Ecto neural progenitor cell (in vitro differentiated cells): ENCODE data around the gene PAX6.
"Not testable (repeated sequence)": the region's sequence is repeated elsewhere in the genome, so short reads cannot be mapped to it uniquely, and the experiment has no call there.

Source experiments
- DNase-seq: peaks from one replicate; pipeline ENCODE4 v3.0.0-alpha.2; 2018; ENCODE audit warnings: low spot score

Gene PAX6

GRCh38 chr11:31767685-31768084 is 43.4 kb downstream of the PAX6 start:
- DNase-seq, result no peak

- no peak for DNase-seq
Observed at GRCh38 chr11:31767066-31767465, 44.1 kb downstream of the PAX6 start.

- no peak for DNase-seq
Observed at GRCh38 chr11:31764766-31765165, 46.4 kb downstream of the PAX6 start.

GRCh38 chr11:31764261-31764660 is 46.9 kb downstream of the PAX6 start:
- no peak for DNase-seq

- no peak for DNase-seq
Observed at GRCh38 chr11:31763296-31763695, 47.8 kb downstream of the PAX6 start.

- no peak for DNase-seq
Observed at GRCh38 chr11:31761636-31762035, 49.5 kb downstream of the PAX6 start.

GRCh38 chr11:31757260-31757835 is 53.8 kb downstream of the PAX6 start:
- no peak for DNase-seq

- no peak for DNase-seq
Observed at GRCh38 chr11:31747581-31747980, 63.5 kb downstream of the PAX6 start.

- not testable (repeated sequence) for DNase-seq
Observed at GRCh38 chr11:31740731-31741368, 70.3 kb downstream of the PAX6 start.

- DNase-seq, result no peak
Observed at GRCh38 chr11:31740131-31740530, 71.0 kb downstream of the PAX6 start.
